HG03342 (cell line): ENCODE results near the gene PHACTR3.

ENCODE experiments used
- ATAC-seq: cut with Tn5 transposase; IDR thresholded peaks from one replicate; pipeline ENCODE4 v1.9.1; 2021; ENCODE audit warnings: mild to moderate bottlenecking, moderate library complexity; ENCODE audit not compliant: unreplicated experiment

Gene PHACTR3

GRCh38 chr20:59573837-59574236, 30.5 kb upstream of the PHACTR3 start:
- no peak for ATAC-seq

GRCh38 chr20:59574308-59574707, 30.0 kb upstream of the PHACTR3 start:
- no peak for ATAC-seq

DNA sequence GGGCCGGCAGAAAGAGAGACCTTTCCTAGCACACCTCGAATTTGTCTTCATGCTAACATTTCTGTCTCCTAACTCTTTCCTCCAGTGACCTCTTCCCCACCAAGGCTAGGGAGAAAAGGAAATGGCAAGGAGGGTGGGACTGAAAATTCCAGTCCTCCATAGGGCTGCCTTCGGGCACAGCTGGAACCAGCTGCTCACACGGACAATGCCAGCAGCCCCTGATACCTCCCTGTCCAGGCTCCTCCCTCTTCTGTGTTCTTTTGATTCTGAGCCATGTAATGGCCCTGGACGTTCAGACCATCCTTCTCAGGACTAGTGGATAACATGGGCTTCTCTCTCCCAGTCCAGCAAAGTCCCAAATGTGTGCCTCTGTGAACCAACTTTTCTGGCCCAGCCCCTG, 29.1 kb upstream of the PHACTR3 start:
- ATAC-seq: no peak

- no peak for ATAC-seq
Measured at GRCh38 chr20:59575653-59576052, 28.7 kb upstream of the PHACTR3 start.

- ATAC-seq: no peak
Measured at GRCh38 chr20:59576216-59576953, 28.0 kb upstream of the PHACTR3 start.

DNA sequence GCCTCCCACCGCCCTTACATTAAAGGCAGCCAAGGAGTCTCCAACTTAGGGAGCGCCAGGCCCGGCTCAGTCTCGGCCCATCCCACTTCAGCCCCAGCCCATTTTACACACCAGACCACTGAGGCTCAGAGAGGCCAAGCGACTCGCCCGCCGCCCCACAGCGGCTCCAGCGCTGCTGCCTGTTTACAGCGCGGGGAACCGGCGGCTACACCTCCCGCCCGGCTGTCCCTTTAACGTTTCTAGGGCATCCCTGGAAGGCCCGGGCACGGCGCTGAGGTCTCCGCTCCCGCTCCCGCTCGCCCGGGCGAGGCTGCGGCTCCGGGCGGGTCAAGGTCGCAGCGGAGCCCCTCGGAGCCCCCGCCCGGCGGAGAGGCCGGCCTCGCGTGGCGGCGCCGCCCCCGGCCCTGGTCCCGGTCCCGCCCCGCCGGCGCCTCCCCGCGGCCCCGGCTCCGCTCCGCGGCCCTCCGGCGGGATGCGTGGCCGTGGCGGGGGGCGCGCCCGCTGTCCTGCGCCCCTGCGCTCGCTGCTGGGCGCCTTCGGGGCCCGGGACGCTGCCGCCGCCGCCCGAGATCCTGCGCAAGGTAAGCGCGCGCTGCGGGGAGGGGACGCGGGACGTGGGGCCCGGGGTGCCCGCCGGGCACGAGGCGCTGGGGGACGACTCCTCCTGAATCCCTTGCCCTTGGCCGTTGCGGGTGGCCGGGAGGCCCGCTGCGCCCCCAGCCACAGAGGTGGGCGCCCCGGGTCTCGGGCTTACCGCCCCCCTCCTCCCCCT, 27.1 kb upstream of the PHACTR3 start:
- no peak for ATAC-seq

DNA sequence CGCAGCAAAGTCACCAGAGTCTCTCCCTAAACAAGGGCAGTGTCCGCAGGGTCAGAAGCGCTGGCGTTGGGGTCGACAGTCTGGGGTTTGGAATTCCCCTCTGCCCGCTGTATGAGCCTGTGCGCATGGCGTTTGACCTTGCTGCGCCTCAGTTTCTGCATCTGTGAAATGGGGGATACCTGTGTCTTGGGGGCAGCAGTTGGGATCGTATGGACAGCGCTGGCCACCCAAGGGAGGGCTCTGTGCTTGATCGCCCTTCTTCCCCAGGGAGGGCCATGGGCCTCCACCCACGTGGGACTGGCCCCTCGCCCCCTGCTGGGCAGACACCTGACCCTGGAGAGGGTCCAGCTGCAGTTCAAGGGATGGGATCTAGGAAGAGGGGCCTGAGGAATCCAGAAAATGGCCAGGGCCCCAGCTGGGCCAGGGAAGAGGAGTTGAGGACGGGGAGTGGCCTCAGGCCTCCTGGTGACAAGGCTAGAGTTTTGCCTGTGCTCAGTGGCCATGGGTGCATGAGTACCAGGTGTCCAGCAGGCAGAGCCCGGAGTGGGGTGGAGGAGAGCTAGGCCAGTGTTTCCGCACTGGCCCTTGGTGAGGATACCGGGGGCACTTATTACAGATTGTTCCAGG, 26.4 kb upstream of the PHACTR3 start:
- ATAC-seq: no peak

DNA sequence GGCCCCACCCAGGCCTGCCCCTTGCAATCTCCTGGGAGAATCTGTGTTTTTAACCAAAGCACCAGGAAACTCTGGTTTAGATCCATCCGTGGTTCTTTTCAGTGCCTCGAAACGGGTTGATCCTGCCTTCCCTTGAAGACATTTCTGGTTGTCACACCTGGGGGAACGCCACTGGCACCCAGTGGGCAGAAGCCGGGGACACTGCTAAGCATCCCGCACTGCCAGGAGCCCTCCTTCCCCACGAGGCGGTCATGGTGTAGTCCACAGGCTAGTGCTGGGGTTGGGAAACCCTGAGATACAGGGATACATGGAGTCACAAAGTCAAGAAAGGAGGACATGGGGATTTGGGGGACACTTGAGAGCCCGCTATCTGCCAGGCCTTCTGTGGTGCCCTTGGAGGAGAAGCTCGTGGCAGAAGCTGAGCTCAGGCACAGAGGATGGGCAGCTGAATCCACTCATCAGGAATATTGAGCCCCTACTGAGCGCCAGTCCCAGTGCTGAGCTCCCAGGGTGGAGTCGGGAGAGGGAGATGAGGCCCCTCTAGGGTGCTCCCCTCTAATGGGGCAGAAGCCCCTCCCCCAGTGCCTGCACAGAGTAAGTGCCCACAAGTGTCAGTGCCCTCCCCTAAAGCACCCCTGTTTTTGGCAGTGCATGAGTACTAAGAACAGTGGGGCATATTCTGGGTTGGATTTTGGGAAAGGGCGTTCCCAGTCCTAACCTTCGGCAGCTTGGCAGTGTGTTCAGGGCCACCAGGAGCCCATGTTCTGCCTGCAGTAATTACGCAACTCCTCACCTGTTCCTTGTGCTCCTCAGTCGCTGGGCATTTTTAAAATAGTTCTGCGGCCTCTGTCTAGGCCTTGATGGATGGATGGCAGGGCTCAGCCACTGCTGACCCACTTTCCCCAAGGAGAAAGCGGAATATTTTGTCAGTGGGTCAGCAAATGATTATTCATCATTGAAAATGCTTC, 25.6 kb upstream of the PHACTR3 start:
- no peak for ATAC-seq

- ATAC-seq: no peak
Measured at GRCh38 chr20:59579404-59580145, 24.8 kb upstream of the PHACTR3 start.

- ATAC-seq: no peak
Measured at GRCh38 chr20:59580146-59580946, 24.0 kb upstream of the PHACTR3 start.

GRCh38 chr20:59580991-59581401, 23.3 kb upstream of the PHACTR3 start:
- no peak for ATAC-seq

DNA sequence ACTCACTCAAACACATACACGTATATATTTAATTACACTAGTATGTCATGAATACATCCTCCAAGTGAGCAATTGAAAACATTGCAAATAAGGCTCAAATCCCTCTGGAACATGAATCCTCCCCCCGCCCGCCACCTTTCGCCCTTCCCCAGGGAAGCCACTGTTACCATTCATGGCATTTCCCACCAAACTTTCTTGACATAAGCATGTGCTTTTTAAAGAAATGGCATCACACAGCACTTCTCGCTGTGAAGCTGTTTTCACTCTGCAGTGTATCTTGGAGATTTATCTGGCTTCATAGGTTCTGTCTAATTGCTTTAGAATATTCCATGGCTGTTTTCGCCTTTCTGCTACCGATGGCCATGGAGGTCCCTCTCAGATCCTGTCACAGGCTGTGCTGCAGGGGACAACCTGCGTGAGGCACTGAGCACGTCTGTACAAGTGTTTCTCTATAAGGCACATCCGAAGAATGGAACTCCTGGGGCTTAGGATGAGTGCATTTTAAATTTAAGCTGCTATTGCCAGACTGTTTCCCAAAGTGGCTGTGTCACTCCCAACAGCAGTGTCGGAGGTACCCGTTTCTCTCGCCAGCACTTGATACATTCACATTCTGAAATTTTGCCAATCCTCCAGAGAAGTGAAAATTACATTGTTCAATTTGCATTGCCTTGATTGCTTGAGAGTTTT, 22.2 kb upstream of the PHACTR3 start:
- ATAC-seq: no peak

DNA sequence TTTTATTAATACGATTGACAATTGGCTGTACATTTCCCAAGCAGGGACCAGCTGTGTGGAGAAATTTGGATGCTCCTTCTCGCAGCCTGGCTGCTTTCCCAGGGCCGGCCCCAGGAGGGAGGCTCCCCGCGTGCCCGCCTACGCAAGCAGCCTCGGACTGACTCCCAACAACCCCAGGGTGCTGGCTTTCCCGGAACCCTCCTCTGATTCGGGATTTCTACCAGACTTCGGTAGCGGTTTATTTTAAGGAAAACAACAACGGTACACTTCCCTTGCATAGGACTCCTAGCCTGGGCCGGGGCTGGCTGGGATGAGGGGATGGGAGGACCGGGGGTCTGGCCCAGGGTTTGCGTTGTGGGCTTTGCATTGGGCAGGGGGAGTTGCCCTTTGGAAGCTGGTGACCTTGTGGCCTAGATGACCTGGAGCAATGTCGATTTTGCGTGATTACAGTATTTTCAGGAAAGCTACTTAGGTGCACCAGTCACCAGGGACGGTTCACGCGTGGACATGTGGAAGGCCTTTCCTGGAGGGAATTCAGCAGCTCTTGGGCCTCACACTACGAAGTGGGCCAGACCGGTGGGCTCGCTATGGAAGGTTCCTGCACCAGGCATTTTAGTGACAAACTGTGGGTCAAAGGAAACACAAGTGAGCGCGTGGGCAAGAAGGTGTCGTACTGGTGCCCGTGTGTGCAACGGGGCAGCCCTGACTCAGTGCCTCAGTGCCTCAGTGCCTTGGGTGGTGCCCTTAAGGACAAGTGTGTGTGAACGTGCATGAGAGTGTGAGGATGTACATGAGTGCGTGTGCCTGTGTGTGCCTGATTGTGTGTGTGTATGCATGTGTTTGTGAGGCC, 20.7 kb upstream of the PHACTR3 start:
- ATAC-seq: no peak

DNA sequence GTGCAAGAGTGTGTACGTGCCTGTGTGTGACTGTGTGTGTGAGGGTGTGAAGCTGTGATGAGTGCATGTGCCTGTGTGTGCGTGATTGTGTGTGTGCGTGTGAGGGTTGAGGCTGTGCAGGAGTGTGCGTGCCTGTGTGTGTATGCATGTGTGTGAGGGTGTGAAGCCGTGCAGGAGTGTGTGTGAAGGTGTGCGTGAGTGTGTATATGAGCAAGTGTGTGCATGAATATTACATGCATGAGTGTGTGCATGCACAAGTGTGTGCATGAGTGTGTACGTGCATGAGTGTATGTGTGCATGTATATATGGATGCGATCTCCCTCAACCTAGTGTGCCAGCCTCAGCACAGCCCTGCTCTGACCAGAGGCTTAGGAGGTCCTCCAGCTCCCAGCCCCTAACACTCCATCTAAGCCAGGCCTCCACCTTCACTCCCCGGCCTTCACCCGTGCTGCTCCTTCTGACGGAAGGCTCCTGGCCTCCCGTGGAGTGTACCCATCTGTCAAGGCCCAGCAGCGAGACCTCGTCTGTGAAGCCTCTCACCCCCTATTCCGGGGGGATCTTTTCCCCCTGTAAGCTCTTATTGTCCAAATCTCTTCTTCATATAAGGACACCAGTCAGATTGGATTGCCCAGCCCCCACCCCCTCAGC, 19.9 kb upstream of the PHACTR3 start:
- ATAC-seq: no peak

- ATAC-seq: no peak
Measured at GRCh38 chr20:59585714-59586409, 18.5 kb upstream of the PHACTR3 start.

DNA sequence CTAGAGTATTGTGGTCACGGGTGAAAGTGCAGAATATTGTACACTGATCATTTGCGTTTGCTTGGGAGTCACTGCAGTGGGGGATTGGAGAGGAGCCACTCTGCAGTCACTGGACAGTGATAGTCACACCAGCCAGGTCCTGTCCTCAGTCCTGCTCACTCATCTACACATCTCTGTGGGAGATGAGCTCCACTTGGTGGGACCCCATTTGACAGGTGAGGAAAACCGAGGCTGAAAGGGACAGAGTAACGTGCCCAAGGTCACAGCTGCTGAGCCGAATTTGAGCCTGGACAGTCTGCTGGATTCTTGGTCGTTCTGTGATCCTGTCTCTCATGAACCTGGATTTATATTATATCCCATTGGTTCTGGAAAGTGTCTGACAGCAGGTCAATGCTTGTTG, 17.7 kb upstream of the PHACTR3 start:
- no peak for ATAC-seq

- no peak for ATAC-seq
Measured at GRCh38 chr20:59587570-59587969, 16.8 kb upstream of the PHACTR3 start.
